RWPE2 (cell line): Measurements from ENCODE around the gene VAV1.

Experiments used
- ATAC-seq: fragments of 200-7000 bp; cut with Tn5 transposase; 3 replicates; pipeline ENCODE4 v1.9.1; 2021; ENCODE audit warnings: low read depth
- DNase-seq: peaks from one replicate; pipeline ENCODE4 v3.0.0-alpha.2; 2020; ENCODE audit warnings: low spot score
- H3K27ac ChIP-seq: fragments of 450-650 bp; 2 replicates; pipeline ENCODE4 v1.5.1; 2017; ENCODE audit warnings: mild to moderate bottlenecking; ENCODE audit not compliant: poor library complexity, severe bottlenecking
- H3K27me3 ChIP-seq: fragments of 250-450 bp; sonication (Bioruptor Pico); 2 replicates; pipeline ENCODE4 v1.5.1; 2021; ENCODE audit warnings: mild to moderate bottlenecking, moderate library complexity; ENCODE audit not compliant: insufficient read depth, poor library complexity, severe bottlenecking
- H3K36me3 ChIP-seq: fragments of 250-450 bp; sonication (Bioruptor Pico); 2 replicates; pipeline ENCODE4 v1.5.1; 2020; ENCODE audit warnings: low read depth, mild to moderate bottlenecking, moderate library complexity
- H3K4me1 ChIP-seq: fragments of 250-450 bp; sonication (Bioruptor Pico); 2 replicates; pipeline ENCODE4 v1.5.1; 2021; ENCODE audit warnings: mild to moderate bottlenecking, moderate library complexity; ENCODE audit not compliant: insufficient read depth, poor library complexity, severe bottlenecking
- H3K4me3 ChIP-seq: fragments of 250-450 bp; sonication (Bioruptor Pico); 2 replicates; pipeline ENCODE4 v1.5.1; 2021; ENCODE audit warnings: mild to moderate bottlenecking, moderate library complexity; ENCODE audit not compliant: severe bottlenecking
- H3K9me3 ChIP-seq: fragments of 250-450 bp; sonication (Bioruptor Pico); 2 replicates; pipeline ENCODE4 v1.5.1; 2021; ENCODE audit warnings: mild to moderate bottlenecking, moderate library complexity; ENCODE audit not compliant: severe bottlenecking
- CTCF ChIP-seq: fragments of 450-650 bp; IDR thresholded peaks from one replicate; pipeline ENCODE4 v1.5.1; 2017; ENCODE audit warnings: mild to moderate bottlenecking, moderate library complexity; ENCODE audit not compliant: poor library complexity, severe bottlenecking

VAV1 gene

DNA sequence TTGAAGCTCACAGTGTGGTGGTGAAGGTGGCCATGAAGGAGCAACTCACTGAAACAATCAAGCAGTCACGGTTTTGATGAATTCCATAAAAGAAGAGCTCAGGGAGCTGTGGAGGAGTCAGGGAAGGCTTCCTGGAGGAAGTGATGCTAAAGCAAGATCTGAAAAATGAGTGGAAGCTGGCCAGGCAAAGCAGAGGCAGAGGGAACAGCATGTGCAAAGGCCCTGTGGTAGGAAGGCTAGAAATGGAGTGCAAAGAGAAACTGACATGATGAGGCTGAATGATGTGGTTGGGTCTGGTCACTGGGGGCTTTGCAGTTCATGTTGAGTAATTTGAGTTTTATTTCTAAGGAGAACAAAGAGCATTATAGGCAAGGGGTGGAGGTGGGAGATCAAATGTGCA lies 121.8 kb downstream of the VAV1 start:
- DNase-seq: no peak
- no peak overlapping the region for H3K27ac ChIP-seq
- no peak for TF ChIP-seq CTCF
- no peak for ATAC-seq
- H3K4me3 ChIP-seq: no peak overlapping the region
- no peaks in the 10 kb centered on the region for H3K4me1 ChIP-seq
- no peaks in the 10 kb centered on the region for H3K9me3 ChIP-seq
- no peaks in the 10 kb centered on the region for H3K36me3 ChIP-seq
- H3K27me3 ChIP-seq: no peaks in the 10 kb centered on the region

DNA sequence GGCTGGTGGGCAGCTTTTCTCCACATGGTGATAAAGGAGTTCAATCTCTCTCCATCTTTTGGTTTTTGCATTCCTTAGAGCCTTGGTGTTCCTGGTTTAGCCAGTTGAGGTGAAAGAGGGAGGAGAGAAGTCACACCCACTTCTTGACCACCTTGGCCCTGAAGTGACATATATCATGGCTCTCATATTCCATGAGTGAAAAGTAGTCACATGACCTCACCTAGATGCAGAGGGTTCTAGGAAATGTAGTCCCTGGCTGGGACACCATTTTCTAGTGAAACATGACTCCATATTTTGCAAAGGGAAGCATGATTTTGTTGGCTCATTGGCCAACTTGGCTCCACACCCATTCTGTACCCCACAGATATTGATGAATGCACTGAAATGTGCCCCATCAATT lies 130.9 kb downstream of the VAV1 start:
- no peaks in the 10 kb centered on the region for H3K9me3 ChIP-seq
- DNase-seq: no peak
- H3K4me3 ChIP-seq: no peak overlapping the region

DNA sequence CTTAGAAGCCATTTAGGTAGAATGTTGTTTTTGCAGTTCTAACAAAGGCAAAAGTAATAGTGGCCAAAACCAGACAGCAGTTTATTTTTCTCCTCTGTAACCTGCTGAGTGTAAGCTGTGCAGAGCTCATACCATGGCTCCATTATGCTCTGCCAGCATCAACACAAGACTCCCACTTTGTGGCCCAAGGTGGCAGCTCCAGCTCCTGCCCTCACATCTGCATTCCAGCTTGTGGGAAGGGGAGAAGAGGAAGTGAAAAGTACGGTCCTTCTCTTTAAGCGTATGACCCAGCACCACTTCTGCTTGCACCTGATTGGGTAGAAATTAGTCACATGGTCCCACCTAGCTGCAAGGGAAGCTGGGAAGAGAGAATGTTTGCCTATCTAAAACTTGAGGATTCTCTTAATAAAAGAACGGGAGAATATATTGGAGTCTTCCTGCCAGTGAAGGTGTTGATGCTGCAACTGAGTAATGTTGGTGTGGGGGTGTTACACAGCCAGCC lies 134.1 kb downstream of the VAV1 start:
- H3K36me3 ChIP-seq: no peaks in the 10 kb centered on the region
- no peak for DNase-seq
- no peaks in the 10 kb centered on the region for H3K9me3 ChIP-seq
- no peak overlapping the region for H3K27ac ChIP-seq
- no peak for ATAC-seq
- no peak overlapping the region for H3K4me3 ChIP-seq
- no peaks in the 10 kb centered on the region for H3K4me1 ChIP-seq
- TF ChIP-seq CTCF: no peak
- no peaks in the 10 kb centered on the region for H3K27me3 ChIP-seq

More for the DNA sequence above, 130.9 kb downstream of the VAV1 start:
- Histone ChIP-seq H3K36me3 (no peaks in the 10 kb centered on the region), H3K4me1 (no peaks in the 10 kb centered on the region), H3K27me3 (no peaks in the 10 kb centered on the region), H3K27ac (no peak overlapping the region)
- no peak for ATAC-seq
- no peak for TF ChIP-seq CTCF
